Esophagus (tissue), 2 donors: Measurements from ENCODE around the gene SP140L. TPM values are rescaled to one million over a fixed set of nuclear protein-coding genes. Genes with fewer than 3 reads are reported as not detected.
A peak's percentile ranks its signal among the peaks of the same experiment; 100 is the strongest.
"Not testable (repeated sequence)": the region's sequence is repeated elsewhere in the genome, so short reads cannot be mapped to it uniquely, and the experiment has no call there.

Experiments
- H3K27ac ChIP-seq, 2 donors: one replicate each; pipeline ENCODE4 v1.5.1; 2013; ENCODE audit warnings: low read depth in 2 of 2, mild to moderate bottlenecking in 2 of 2, inconsistent platforms in 1 of 2, low read length in 1 of 2, moderate library complexity in 1 of 2
- H3K27me3 ChIP-seq, 2 donors: one replicate each; pipeline ENCODE4 v1.6.1; 2013; ENCODE audit warnings: low read length in 2 of 2, control low read depth in 1 of 2, mild to moderate bottlenecking in 1 of 2; ENCODE audit not compliant: insufficient read depth in 2 of 2, control insufficient read depth in 1 of 2
- H3K36me3 ChIP-seq, 2 donors: one replicate each; pipeline ENCODE4 v1.6.1; 2013; ENCODE audit warnings: low read length in 1 of 2; ENCODE audit not compliant: control insufficient read depth in 2 of 2, insufficient read depth in 2 of 2
- H3K4me1 ChIP-seq, 2 donors: one replicate each; pipeline ENCODE4 v1.6.1; 2013; ENCODE audit warnings: low read length in 1 of 2; ENCODE audit not compliant: control insufficient read depth in 2 of 2, insufficient read depth in 2 of 2
- H3K4me3 ChIP-seq, 2 donors: one replicate each; pipeline ENCODE4 v1.5.1; 2013; ENCODE audit warnings: low read length in 2 of 2, mild to moderate bottlenecking in 2 of 2, low read depth in 1 of 2, moderate library complexity in 1 of 2
- H3K9me3 ChIP-seq, 2 donors: one replicate each; pipeline ENCODE4 v1.6.1; 2013; ENCODE audit warnings: mild to moderate bottlenecking in 2 of 2, low read depth in 1 of 2, low read length in 1 of 2, moderate library complexity in 1 of 2; ENCODE audit not compliant: control insufficient read depth in 2 of 2, insufficient read depth in 1 of 2
- WGBS, 2 donors: extraction: QIAGEN DNeasy Blood & Tissue Kit; methylation state at CpG; one replicate each; pipeline ENCODE4 v1.1.7; 2013; 5-methylcytosine and 5-hydroxymethylcytosine counted together
- polyA plus RNA-seq, 2 donors: library from polyadenylated mRNA; stranded (reverse); fragments of 200-250 nt; gene quantifications; one replicate each; pipeline ENCODE4 v1.2.3, GENCODE V29; 2013
- donor health status: healthy with polysubstance abuse.
- donor health status: Bipolar disorder and iron deficiency.

SP140L gene
- polyA plus RNA-seq: 10 to 100 TPM in 1 of 2 donors, 1 to 10 TPM in 1; 5.5 to 10.6 TPM

DNA sequence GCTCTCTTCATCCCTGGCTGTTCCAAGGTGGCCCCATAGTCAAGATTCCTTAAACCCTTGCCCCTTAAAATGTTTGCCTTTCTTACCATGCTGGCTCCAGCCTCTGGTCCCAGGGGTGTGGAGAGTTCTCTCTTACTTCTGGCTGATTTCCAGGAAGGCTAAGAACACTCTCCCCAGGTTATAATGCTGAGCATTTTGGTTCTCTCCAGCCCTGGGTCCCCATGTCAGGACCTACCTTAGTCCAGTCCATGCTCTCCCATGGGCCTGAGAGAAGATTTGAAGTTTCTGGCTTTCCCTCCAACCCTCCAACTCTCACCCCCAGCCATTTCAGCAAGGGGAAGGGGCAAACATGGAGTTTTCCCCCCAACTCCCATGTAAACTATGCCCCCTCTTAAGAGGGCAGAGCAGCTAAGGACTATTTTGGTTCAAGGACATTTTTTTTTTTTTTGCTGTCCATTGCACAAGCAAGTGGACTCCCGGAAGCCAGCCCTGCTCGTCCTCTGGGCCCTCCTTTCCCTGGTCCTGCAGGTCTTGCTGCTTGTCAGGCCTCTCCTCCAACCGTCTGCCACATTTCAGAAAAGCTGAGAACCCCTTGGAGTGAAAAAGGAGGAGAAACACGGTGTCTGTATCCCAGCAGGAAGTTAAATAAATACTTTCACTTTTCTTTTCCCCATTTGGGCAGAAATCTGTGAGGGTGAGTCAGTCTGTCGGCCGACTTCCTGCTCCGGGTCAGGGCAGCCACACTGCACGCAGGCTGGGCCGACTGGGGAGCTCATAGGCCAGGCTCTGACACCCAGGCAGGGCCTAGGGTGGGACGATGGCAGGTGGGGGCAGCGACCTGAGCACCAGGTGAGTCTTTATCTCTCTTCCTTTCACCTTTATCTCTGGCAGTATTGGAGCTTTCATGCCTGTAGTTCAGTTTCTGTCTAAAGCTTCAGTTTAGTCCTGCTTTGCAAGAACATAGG is at the start of gene SP140L:
TSS of gene SP140L (plus strand) at position 741 of the 965 bp plus-strand sequence. CDS start at position 818, 77 bp downstream.
- 3 to 12% methylated on average over 11 of the region's 11 CpGs for WGBS, 2 donors
- Histone ChIP-seq H3K4me3 (peak within 1 kb of the TSS; percentile 47 to 53), H3K4me1 (peaks cover 0 to 2% of the 10 kb centered on the region in 2 donors), H3K27ac (peak within 1 kb of the TSS; percentile 80 to 92), H3K27me3 (no peaks in the 10 kb centered on the region), H3K36me3 (no peaks in the 10 kb centered on the region), H3K9me3 (peaks cover 0 to 7% of the 10 kb centered on the region in 2 donors)

DNA sequence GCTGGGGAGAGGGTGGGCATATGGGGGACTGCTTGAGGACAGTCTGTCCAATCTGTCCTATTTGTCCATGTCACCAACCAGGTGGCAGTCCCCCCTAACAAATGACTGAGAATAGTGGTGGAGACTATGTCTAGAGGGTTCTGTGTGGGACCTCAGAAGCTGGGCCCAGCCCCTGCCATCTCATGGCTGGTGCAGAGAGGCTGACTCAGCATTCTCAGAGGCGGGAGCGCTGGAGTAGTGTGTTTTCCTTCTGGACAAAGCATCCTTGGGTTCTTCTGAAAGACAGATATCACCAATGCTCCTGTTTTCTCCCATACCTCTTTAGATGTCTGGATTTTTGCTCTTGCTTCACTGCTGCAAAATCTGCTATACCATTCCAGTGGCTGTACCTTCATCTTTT is 44.1 kb upstream of the SP140L start:
- 88 to 89% methylated on average over 2 of the region's 2 CpGs for WGBS, 2 donors
- H3K9me3 ChIP-seq: no peaks in the 10 kb centered on the region
- H3K27ac ChIP-seq: no peak overlapping the region
- no peak overlapping the region for H3K4me3 ChIP-seq
- H3K36me3 ChIP-seq: no peaks in the 10 kb centered on the region
- no peaks in the 10 kb centered on the region for H3K27me3 ChIP-seq
- H3K4me1 ChIP-seq: no peaks in the 10 kb centered on the region

DNA sequence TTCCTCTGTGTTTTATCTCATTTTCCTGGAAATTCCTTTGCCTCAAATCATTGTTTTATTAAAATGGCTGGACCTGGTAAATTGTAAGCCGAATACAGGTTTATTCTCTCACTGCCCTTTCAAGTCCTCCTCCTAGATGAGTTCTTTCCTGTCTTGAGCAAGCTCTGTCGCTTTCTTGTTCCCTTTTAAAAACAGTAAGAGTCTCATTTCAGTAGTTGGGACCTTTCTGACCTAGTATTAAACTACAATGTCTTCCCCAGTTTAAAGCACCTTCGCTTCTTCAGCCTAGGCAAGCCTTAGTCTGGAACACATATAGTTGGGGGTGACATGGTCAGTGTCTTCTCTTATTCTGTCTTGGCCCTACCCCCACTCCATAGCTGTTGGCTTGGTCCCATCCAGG is 40.9 kb upstream of the SP140L start:
- no peaks in the 10 kb centered on the region for H3K4me1 ChIP-seq
- H3K4me3 ChIP-seq: no peak overlapping the region
- no peaks in the 10 kb centered on the region for H3K36me3 ChIP-seq
- no peaks in the 10 kb centered on the region for H3K27me3 ChIP-seq
- H3K27ac ChIP-seq: no peak overlapping the region
- H3K9me3 ChIP-seq: no peaks in the 10 kb centered on the region
- 79 to 80% methylated on average over 3 of the region's 3 CpGs for WGBS, 2 donors

DNA sequence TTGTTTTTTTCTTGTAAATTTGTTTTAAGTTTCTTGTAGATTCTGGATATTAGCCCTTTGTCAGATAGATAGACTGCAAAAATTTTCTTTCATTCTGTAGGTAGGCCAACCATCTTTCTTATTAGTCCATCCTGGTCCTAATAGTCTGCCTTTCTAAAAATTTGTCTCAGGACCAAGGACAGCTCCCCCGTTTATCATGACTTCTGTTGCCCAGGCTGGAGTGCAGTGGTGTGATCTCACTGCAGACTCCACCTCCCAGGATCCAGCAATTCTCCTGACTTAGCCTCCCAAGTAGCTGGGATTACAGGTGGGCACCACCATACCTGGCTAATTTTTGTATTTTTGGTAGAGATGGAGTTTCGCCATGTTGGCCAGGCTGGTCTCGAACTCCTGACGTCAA is 37.7 kb upstream of the SP140L start:
- not testable (repeated sequence) for H3K27me3 ChIP-seq, H3K4me1 ChIP-seq, H3K27ac ChIP-seq, H3K4me3 ChIP-seq, H3K36me3 ChIP-seq, H3K9me3 ChIP-seq
- 90 to 92% methylated on average over 4 of the region's 4 CpGs for WGBS, 2 donors

DNA sequence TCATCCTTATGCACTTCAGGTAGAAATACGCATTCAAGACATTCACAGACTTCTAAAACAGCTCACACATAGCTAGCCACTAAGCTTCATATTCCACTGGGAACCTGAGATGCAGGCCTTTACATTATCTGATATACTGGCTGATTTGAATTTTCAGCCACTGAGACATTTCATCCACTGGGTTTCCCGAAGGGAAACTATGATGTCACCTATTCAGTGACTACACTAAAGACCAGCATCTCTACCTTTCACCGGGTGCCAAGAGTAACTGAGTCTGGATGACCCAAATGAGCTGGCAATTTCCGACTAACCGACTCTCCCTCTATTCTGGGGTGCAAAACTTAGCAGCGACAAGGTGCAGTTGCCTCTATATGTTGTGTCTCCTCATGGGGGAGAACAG is 31.8 kb upstream of the SP140L start:
- no peaks in the 10 kb centered on the region for H3K36me3 ChIP-seq
- WGBS, 2 donors: 89 to 95% methylated on average over 6 of the region's 6 CpGs

DNA sequence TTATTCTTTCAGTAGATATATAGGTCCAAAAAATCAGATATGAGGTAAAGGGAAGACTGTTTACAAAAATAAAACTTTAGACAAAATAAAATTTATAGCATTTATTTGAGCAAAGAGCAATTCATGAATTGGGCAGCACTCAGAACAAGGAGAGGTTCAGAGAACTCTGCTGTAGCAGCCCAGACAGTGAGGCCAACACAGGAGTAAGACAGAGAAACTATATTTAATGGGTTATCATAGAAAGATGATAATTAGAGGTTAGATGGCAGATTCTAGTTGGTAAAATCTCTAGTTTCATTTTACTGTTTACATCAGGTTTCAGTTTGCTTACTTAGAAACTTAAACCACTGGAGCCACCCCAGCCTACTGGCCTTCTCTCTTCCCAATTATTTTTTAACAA is 30.1 kb upstream of the SP140L start:
- no peaks in the 10 kb centered on the region for H3K4me1 ChIP-seq
- H3K4me3 ChIP-seq: no peak overlapping the region
- no peaks in the 10 kb centered on the region for H3K36me3 ChIP-seq
- no peaks in the 10 kb centered on the region for H3K27me3 ChIP-seq
- H3K27ac ChIP-seq: no peak overlapping the region
- peaks cover 0 to 4% of the 10 kb centered on the region in 2 donors for H3K9me3 ChIP-seq

More for the DNA sequence above, 31.8 kb upstream of the SP140L start:
- no peak overlapping the region for H3K4me3 ChIP-seq
- no peak overlapping the region for H3K27ac ChIP-seq
- H3K9me3 ChIP-seq: peaks cover 0 to 4% of the 10 kb centered on the region in 2 donors
- no peaks in the 10 kb centered on the region for H3K4me1 ChIP-seq
- H3K27me3 ChIP-seq: no peaks in the 10 kb centered on the region

DNA sequence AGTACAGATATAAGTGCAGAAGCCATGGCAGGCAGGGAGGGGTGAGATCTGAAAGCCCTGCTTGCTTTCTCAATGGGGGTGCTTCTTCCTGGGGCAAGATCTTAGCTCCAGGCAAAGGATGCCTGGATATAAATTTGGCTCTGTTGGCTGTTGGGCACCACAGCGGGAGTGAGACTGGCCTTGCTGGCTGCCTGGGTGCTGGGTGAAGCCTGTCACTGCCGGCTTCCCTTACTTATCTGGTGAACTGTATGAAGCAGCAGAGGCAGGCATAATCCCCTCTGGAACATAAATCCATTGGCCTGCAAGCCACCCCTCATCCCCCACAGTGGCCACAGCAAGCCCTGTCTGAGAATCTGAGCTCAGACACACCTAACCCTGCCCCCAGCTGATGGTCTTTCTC is 27.4 kb upstream of the SP140L start:
- WGBS, 2 donors: 97 to 100% methylated on average over 2 of the region's 2 CpGs
- Histone ChIP-seq H3K4me3 (no peak overlapping the region), H3K27ac (no peak overlapping the region), H3K36me3 (no peaks in the 10 kb centered on the region), H3K9me3 (peaks cover 0 to 4% of the 10 kb centered on the region in 2 donors), H3K27me3 (no peaks in the 10 kb centered on the region), H3K4me1 (no peaks in the 10 kb centered on the region)

DNA sequence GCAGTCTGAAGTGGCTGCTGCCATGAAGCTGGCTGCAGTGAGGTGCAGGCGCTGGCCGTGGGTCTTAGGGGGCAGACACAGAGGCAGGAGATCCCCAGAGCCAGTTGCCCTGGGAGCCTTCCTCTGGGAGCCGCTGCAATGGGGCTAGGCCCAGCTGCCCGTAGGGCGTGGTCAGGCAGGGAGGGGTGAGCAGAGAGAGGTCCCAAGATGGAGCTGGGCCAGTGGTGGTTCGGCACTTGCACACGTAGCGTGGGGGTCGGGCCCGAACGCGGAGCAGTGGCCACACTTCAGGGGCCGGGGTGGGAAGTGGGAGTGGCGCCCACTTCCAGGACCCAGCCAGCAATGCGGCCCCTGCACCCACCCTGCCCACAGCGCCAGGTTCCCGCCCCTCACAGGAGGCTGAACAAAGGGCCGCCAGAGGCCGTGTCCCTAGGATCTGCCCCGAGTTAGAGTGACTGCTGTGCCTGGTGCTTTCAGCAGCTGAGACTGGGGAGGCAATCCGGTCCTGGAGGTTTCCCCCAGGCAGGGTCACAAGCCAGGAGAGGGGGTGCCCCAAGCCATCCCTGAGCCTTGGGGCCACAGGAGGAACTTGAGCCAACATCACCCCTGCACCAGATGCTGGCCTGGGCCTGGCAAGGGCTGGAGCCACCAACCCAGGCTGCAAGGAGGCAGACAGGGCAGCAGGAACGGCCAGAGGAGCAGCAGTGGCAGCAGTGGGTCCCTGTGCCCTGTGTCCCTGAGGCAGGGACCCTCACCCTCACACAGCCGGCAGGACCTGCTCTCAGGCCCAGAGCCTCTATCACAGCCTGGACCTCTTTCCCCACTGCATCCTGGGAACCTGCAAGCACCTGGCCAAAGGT is 21.3 kb upstream of the SP140L start:
- no peaks in the 10 kb centered on the region for H3K4me1 ChIP-seq
- WGBS, 2 donors: 93 to 95% methylated on average over 23 of the region's 23 CpGs
- no peak overlapping the region for H3K4me3 ChIP-seq
- H3K9me3 ChIP-seq: peaks cover 0 to 5% of the 10 kb centered on the region in 2 donors
- H3K27ac ChIP-seq: no peak overlapping the region
- no peaks in the 10 kb centered on the region for H3K27me3 ChIP-seq
- no peaks in the 10 kb centered on the region for H3K36me3 ChIP-seq

DNA sequence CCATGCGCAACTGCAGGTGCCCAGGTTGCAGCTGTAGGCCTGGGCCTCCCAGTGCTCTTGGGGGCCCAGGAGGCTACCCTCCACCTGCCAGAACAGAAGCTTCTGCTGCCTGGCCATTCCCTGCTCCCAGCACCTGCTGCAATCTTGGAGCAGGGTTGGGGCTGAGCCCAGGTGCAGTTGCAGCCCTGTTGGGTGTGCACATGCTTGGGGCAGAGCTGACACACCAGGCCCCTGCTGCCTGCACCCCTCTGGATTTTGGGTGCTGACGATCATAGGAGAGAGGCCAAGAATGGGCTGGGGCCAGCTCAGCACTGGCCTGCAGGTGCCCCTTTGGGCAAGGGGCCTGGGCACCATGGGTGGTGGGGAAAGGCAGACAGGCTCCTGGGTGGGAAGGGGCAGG is 20.5 kb upstream of the SP140L start:
- no peak overlapping the region for H3K4me3 ChIP-seq
- no peaks in the 10 kb centered on the region for H3K4me1 ChIP-seq
- no peak overlapping the region for H3K27ac ChIP-seq
- 86 to 98% methylated on average over 2 of the region's 2 CpGs for WGBS, 2 donors
- H3K9me3 ChIP-seq: peaks cover 0 to 5% of the 10 kb centered on the region in 2 donors
- H3K36me3 ChIP-seq: no peaks in the 10 kb centered on the region
- H3K27me3 ChIP-seq: no peaks in the 10 kb centered on the region
